Mesenchymal stem cell (in vitro differentiated cells and primary cell): ENCODE data around the gene SURF6.

Source experiments
- DNase-seq: peaks from one replicate; pipeline ENCODE4 v3.0.0-alpha.2; 2013
- H2AFZ ChIP-seq: one replicate; pipeline ENCODE4 v1.6.1; 2013; ENCODE audit warnings: low read depth, mild to moderate bottlenecking, control low read depth, inconsistent platforms, low read length, moderate library complexity
- H2AK5ac ChIP-seq: 2 replicates; pipeline ENCODE4 v1.6.1; 2013; ENCODE audit warnings: low read length, moderate library complexity, mild to moderate bottlenecking, inconsistent platforms; ENCODE audit not compliant: severe bottlenecking
- H2BK120ac ChIP-seq: one replicate; pipeline ENCODE4 v1.6.1; 2013; ENCODE audit warnings: low read depth, mild to moderate bottlenecking, inconsistent platforms, low read length, moderate library complexity
- H2BK12ac ChIP-seq, 2 experiments: one replicate each; pipeline ENCODE4 v1.6.1; 2013; ENCODE audit warnings: inconsistent platforms in 2 of 2, low read length in 2 of 2, mild to moderate bottlenecking in 2 of 2, moderate library complexity in 2 of 2, control low read depth in 1 of 2
- H2BK15ac ChIP-seq: one replicate; pipeline ENCODE4 v1.6.1; 2013; ENCODE audit warnings: mild to moderate bottlenecking, low read depth, inconsistent platforms; ENCODE audit not compliant: poor library complexity, severe bottlenecking
- H2BK5ac ChIP-seq: 2 replicates; pipeline ENCODE4 v1.6.1; 2013; ENCODE audit warnings: low read depth, mild to moderate bottlenecking, low read length, control low read depth, inconsistent platforms; ENCODE audit not compliant: poor library complexity, severe bottlenecking
- H3K14ac ChIP-seq, 2 experiments: one replicate each; pipeline ENCODE4 v1.6.1; 2013; ENCODE audit warnings: inconsistent platforms in 2 of 2, low read length in 2 of 2, control low read depth in 1 of 2, mild to moderate bottlenecking in 1 of 2, moderate library complexity in 1 of 2
- H3K18ac ChIP-seq, 2 experiments: one replicate each; pipeline ENCODE4 v1.6.1; 2013; ENCODE audit warnings: inconsistent platforms in 2 of 2, low read length in 2 of 2, control low read depth in 1 of 2, low read depth in 1 of 2, mild to moderate bottlenecking in 1 of 2
- H3K23ac ChIP-seq, 2 experiments: one replicate each; pipeline ENCODE4 v1.6.1; 2013; ENCODE audit warnings: inconsistent platforms in 2 of 2, low read length in 2 of 2, mild to moderate bottlenecking in 2 of 2, moderate library complexity in 2 of 2, control low read depth in 1 of 2
- H3K27ac ChIP-seq: 2 replicates; pipeline ENCODE4 v1.5.1; 2013; ENCODE audit warnings: mild to moderate bottlenecking, moderate library complexity, low read length, control low read depth, inconsistent platforms; ENCODE audit not compliant: poor library complexity, severe bottlenecking
- H3K27me3 ChIP-seq, 2 experiments: 2 replicates each; pipeline versions ENCODE4 v1.6.1 to v1.7.0; 2013; ENCODE audit warnings: low read length in 2 of 2, mild to moderate bottlenecking in 2 of 2, moderate library complexity in 2 of 2, control low read depth in 1 of 2, inconsistent platforms in 1 of 2; ENCODE audit not compliant: control insufficient read depth in 1 of 2, insufficient read depth in 1 of 2
- H3K36me3 ChIP-seq, 2 experiments: 2 replicates each; pipeline versions ENCODE4 v1.6.1 to v1.7.0; 2013; ENCODE audit warnings: low read length in 2 of 2, control low read depth in 1 of 2, inconsistent platforms in 1 of 2, low read depth in 1 of 2, mild to moderate bottlenecking in 1 of 2; ENCODE audit not compliant: insufficient read depth in 2 of 2, control insufficient read depth in 1 of 2
- H3K4ac ChIP-seq, 2 experiments: one replicate each; pipeline ENCODE4 v1.6.1; 2013; ENCODE audit warnings: inconsistent platforms in 2 of 2, low read length in 2 of 2, mild to moderate bottlenecking in 2 of 2, moderate library complexity in 2 of 2, control low read depth in 1 of 2, low read depth in 1 of 2
- H3K4me1 ChIP-seq: 2 replicates; pipeline ENCODE4 v1.6.1; 2013; ENCODE audit warnings: low read depth, low read length, control low read depth; ENCODE audit not compliant: control insufficient read depth, insufficient read depth
- H3K4me2 ChIP-seq: 2 replicates; pipeline ENCODE4 v1.6.1; 2013; ENCODE audit warnings: low read length, mild to moderate bottlenecking, inconsistent platforms; ENCODE audit not compliant: poor library complexity, severe bottlenecking
- H3K4me3 ChIP-seq, 2 experiments: 2 replicates each; pipeline versions ENCODE4 v1.5.1 to v1.7.0; 2013; ENCODE audit warnings: low read length in 2 of 2, mild to moderate bottlenecking in 2 of 2, control low read depth in 1 of 2, low read depth in 1 of 2; ENCODE audit not compliant: insufficient read depth in 1 of 2
- H3K79me1 ChIP-seq: replicated peaks from 2 replicates; pipeline ENCODE4 v1.6.1; 2013; ENCODE audit warnings: mild to moderate bottlenecking, control low read depth, low read length, inconsistent platforms; ENCODE audit not compliant: poor library complexity, severe bottlenecking
- H3K9ac ChIP-seq: 2 replicates; pipeline ENCODE4 v1.7.0; 2013; ENCODE audit warnings: mild to moderate bottlenecking, low read length, moderate library complexity
- H3K9me3 ChIP-seq: 2 replicates; pipeline ENCODE4 v1.7.0; 2013; ENCODE audit warnings: mild to moderate bottlenecking, low read length; ENCODE audit not compliant: control insufficient read depth
- H4K8ac ChIP-seq: one replicate; pipeline ENCODE4 v1.6.1; 2013; ENCODE audit warnings: inconsistent platforms, mild to moderate bottlenecking, low read length, moderate library complexity
- H4K91ac ChIP-seq: one replicate; pipeline ENCODE4 v1.6.1; 2013; ENCODE audit warnings: mild to moderate bottlenecking, low read length, inconsistent platforms
- WGBS: methylation state at CpG from one replicate; pipeline ENCODE4 v1.1.7; 2013; ENCODE audit warnings: mixed read lengths; 5-methylcytosine and 5-hydroxymethylcytosine counted together

The SURF6 gene

GRCh38 chr9:133304477-133305377 is 31.3 kb downstream of the SURF6 start:
- WGBS: 89% methylated on average over 38 of the region's 38 CpGs

DNA sequence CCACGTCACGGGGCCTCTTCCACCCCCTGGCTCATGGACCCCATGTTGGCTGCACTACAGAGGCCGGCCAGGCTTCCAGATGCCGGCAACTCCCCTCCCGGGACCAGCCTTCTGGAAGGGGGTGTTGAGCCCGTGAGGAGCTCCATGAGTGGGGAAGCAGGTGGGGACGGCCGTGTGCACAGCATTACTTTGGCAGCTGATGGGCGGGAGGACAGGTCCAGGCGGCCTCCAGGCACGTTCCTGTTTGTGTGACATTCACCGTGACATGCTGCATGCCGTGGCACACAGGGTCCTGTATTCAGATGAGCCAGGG is 31.9 kb downstream of the SURF6 start:
- Histone ChIP-seq H3K4ac (no peak overlapping the region), H3K79me1 (no peaks in the 10 kb centered on the region), H3K23ac (no peak overlapping the region), H3K27ac (no peak overlapping the region), H3K4me2 (no peak overlapping the region), H3K4me3 (no peak overlapping the region), H2BK15ac (no peak overlapping the region), H4K8ac (no peak overlapping the region), H4K91ac (no peak overlapping the region), H2BK5ac (no peak overlapping the region), H2AK5ac (no peak overlapping the region), H2AFZ (no peak overlapping the region), H3K18ac (no peak overlapping the region), H3K27me3 (peaks cover 3 to 63% of the 10 kb centered on the region in 2 experiments), H2BK12ac (no peak overlapping the region), H3K9ac (no peak overlapping the region), H3K4me1 (peaks cover 12% of the 10 kb centered on the region), H3K9me3 (no peaks in the 10 kb centered on the region), H3K14ac (no peak overlapping the region), H3K36me3 (no peaks in the 10 kb centered on the region), H2BK120ac (no peak overlapping the region)
- no peak for DNase-seq
- 82% methylated on average over 13 of the region's 13 CpGs for WGBS

More at GRCh38 chr9:133304477-133305377, 31.3 kb downstream of the SURF6 start:
- Histone ChIP-seq H3K4me3 (no peak overlapping the region), H2BK12ac (no peak overlapping the region), H4K91ac (no peak overlapping the region), H2BK120ac (no peak overlapping the region), H3K18ac (no peak overlapping the region), H3K27me3 (peaks cover 3 to 64% of the 10 kb centered on the region in 2 experiments), H3K9me3 (no peaks in the 10 kb centered on the region), H2AFZ (no peak overlapping the region), H3K79me1 (no peaks in the 10 kb centered on the region), H3K4me2 (no peak overlapping the region), H3K23ac (no peak overlapping the region), H3K4me1 (peaks cover 12% of the 10 kb centered on the region), H3K9ac (no peak overlapping the region), H2BK15ac (no peak overlapping the region), H4K8ac (no peak overlapping the region), H3K4ac (no peak overlapping the region), H3K14ac (no peak overlapping the region), H3K27ac (no peak overlapping the region), H2BK5ac (no peak overlapping the region), H3K36me3 (no peaks in the 10 kb centered on the region), H2AK5ac (no peak overlapping the region)
- no peak for DNase-seq

- no peak overlapping the region for H2BK5ac ChIP-seq
- H3K79me1 ChIP-seq: no peaks in the 10 kb centered on the region
- H3K14ac ChIP-seq: no peak overlapping the region
- no peaks in the 10 kb centered on the region for H3K36me3 ChIP-seq
- no peak overlapping the region for H3K18ac ChIP-seq
- no peaks in the 10 kb centered on the region for H3K9me3 ChIP-seq
- 74% methylated on average over 20 of the region's 26 CpGs for WGBS
- no peak overlapping the region for H3K4ac ChIP-seq
- no peak overlapping the region for H3K4me3 ChIP-seq
- H3K4me1 ChIP-seq: peaks cover 12% of the 10 kb centered on the region
- no peak overlapping the region for H4K91ac ChIP-seq
- H3K9ac ChIP-seq: no peak overlapping the region
- H2BK15ac ChIP-seq: no peak overlapping the region
- H4K8ac ChIP-seq: no peak overlapping the region
- peaks cover 6 to 66% of the 10 kb centered on the region in 2 experiments for H3K27me3 ChIP-seq
- H2BK12ac ChIP-seq: no peak overlapping the region
- H3K27ac ChIP-seq: no peak overlapping the region
- H2AFZ ChIP-seq: no peak overlapping the region
- H2AK5ac ChIP-seq: no peak overlapping the region
- no peak for DNase-seq
- no peak overlapping the region for H3K23ac ChIP-seq
- H3K4me2 ChIP-seq: no peak overlapping the region
- H2BK120ac ChIP-seq: no peak overlapping the region
Observed at GRCh38 chr9:133303266-133304157, 32.5 kb downstream of the SURF6 start.
